ENCODE measurements around the gene MEAF6. TPM values are rescaled to one million over a fixed set of nuclear protein-coding genes. Genes with fewer than 3 reads are reported as not detected.

The MEAF6 gene
- total and polyA plus RNA-seq, 10 donors: 39.5 to 69.0 (median 56.2) TPM

- intact Hi-C loops (cut with DNase I; ENCODE audit: low total_unique reads): loop anchor here (5.0 kb wide), 1 partner anchor 229 kb away; no protein-coding TSS in a partner anchor
- WGBS, 5 donors: 74 to 86% (median 75%) methylated on average over 3 of the region's 3 CpGs
- DNase-seq: no peak
Observed at GRCh38 chr1:37458551-37458950, 56.0 kb downstream of the MEAF6 start.

GRCh38 chr1:37456614-37457013 is 58.0 kb downstream of the MEAF6 start:
- intact Hi-C loops (cut with DNase I; ENCODE audit: low total_unique reads): loop anchor here (5.0 kb wide), 1 partner anchor 231 kb away; no protein-coding TSS in a partner anchor
- Histone ChIP-seq H3K4me3 (no peak overlapping the region), H3K27me3 (replicated peaks in 1 of 7) (no peaks in the 10 kb centered on the region), H3K4me1 (peaks cover 6 to 13% (median 9%) of the 10 kb centered on the region in 6 donors), H3K27ac (no peak overlapping the region), H3K9me3 (no peaks in the 10 kb centered on the region), H3K36me3 (no peaks in the 10 kb centered on the region)
- no peak for DNase-seq
- TF ChIP-seq CTCF (IDR thresholded peaks at IDR 0.05 in 8 of 11, conservative IDR thresholded peaks at IDR 0.05 in 3 of 11) (no peak), POLR2A (IDR thresholded peaks at IDR 0.05) (no peak), POLR2AphosphoS5 (IDR thresholded peaks at IDR 0.05) (no peak)

More at GRCh38 chr1:37458551-37458950, 56.0 kb downstream of the MEAF6 start:
- H3K4me1 ChIP-seq: peaks cover 6 to 13% (median 9%) of the 10 kb centered on the region in 6 donors
- no peaks in the 10 kb centered on the region for H3K36me3 ChIP-seq
- no peaks in the 10 kb centered on the region for H3K9me3 ChIP-seq
- TF ChIP-seq POLR2AphosphoS5 (IDR thresholded peaks at IDR 0.05): no peak
- TF ChIP-seq POLR2A (IDR thresholded peaks at IDR 0.05): no peak
- peak in 1 of 11 experiments; percentile 7 for TF ChIP-seq CTCF (IDR thresholded peaks at IDR 0.05 in 8 of 11, conservative IDR thresholded peaks at IDR 0.05 in 3 of 11)
- no peak overlapping the region for H3K27ac ChIP-seq
- H3K27me3 ChIP-seq (replicated peaks in 1 of 7): no peaks in the 10 kb centered on the region
- no peak overlapping the region for H3K4me3 ChIP-seq

GRCh38 chr1:37455516-37455915 is 59.0 kb downstream of the MEAF6 start:
- Histone ChIP-seq H3K4me1 (peaks cover 6 to 16% (median 10%) of the 10 kb centered on the region in 6 donors), H3K27ac (peak overlapping the region in 5 of 8 donors; percentile 9 to 80 (median 32)), H3K27me3 (replicated peaks in 1 of 7) (no peaks in the 10 kb centered on the region), H3K4me3 (no peak overlapping the region), H3K9me3 (no peaks in the 10 kb centered on the region), H3K36me3 (no peaks in the 10 kb centered on the region)
- no peak for DNase-seq
- intact Hi-C loops (cut with DNase I; ENCODE audit: low total_unique reads): loop anchor here (2.0 to 5.0 kb wide), 2 partner anchors 31 to 232 kb away; no protein-coding TSS in a partner anchor
- TF ChIP-seq POLR2A (IDR thresholded peaks at IDR 0.05) (no peak), CTCF (IDR thresholded peaks at IDR 0.05 in 8 of 11, conservative IDR thresholded peaks at IDR 0.05 in 3 of 11) (no peak), POLR2AphosphoS5 (IDR thresholded peaks at IDR 0.05) (no peak)
- WGBS, 5 donors: 84 to 94% (median 90%) methylated on average over 10 of the region's 10 CpGs

GRCh38 chr1:37453647-37454046 is 60.9 kb downstream of the MEAF6 start:
- no peaks in the 10 kb centered on the region for H3K9me3 ChIP-seq
- intact Hi-C loops (cut with DNase I; ENCODE audit: low total_unique reads): loop anchor here (2.0 kb wide), 1 partner anchor 33 kb away; no protein-coding TSS in a partner anchor
- H3K27me3 ChIP-seq (replicated peaks in 1 of 7): peaks cover 0 to 11% (median 0%) of the 10 kb centered on the region in 7 donors
- no peak for TF ChIP-seq POLR2AphosphoS5 (IDR thresholded peaks at IDR 0.05)
- TF ChIP-seq POLR2A (IDR thresholded peaks at IDR 0.05): no peak
- TF ChIP-seq CTCF (IDR thresholded peaks at IDR 0.05 in 8 of 11, conservative IDR thresholded peaks at IDR 0.05 in 3 of 11): no peak
- no peak overlapping the region for H3K4me3 ChIP-seq
- no peak overlapping the region for H3K27ac ChIP-seq
- 72 to 98% (median 80%) methylated on average over 6 to 7 of the region's 7 CpGs for WGBS, 5 donors
- H3K36me3 ChIP-seq: no peaks in the 10 kb centered on the region
- DNase-seq: no peak
- peaks cover 8 to 29% (median 19%) of the 10 kb centered on the region in 6 donors for H3K4me1 ChIP-seq

Measured in spleen (tissue), 11 donors.